Measurements from ENCODE around the gene EIF3D. TPM values are rescaled to one million over a fixed set of nuclear protein-coding genes. Genes with fewer than 3 reads are reported as not detected.

The EIF3D gene
- total RNA-seq, 1 donor from 2014 or later = 67.1 TPM

GRCh38 chr22:36512333-36512732 lies 16.6 kb downstream of the EIF3D start:
- DNase-seq (ENCODE audit: missing footprints) (no peak), ATAC-seq (no peak)
- intact Hi-C loops (cut with DNase I) = no loop called here

GRCh38 chr22:36510966-36511881 lies 17.7 kb downstream of the EIF3D start:
- intact Hi-C loops (cut with DNase I) = no loop called here
- DNase-seq (ENCODE audit: missing footprints) (peak; percentile 17), ATAC-seq (no peak)

GRCh38 chr22:36510384-36510783 lies 18.6 kb downstream of the EIF3D start:
- ATAC-seq (no peak), DNase-seq (ENCODE audit: missing footprints) (no peak)
- intact Hi-C loops (cut with DNase I) = no loop called here

- DNase-seq (ENCODE audit: missing footprints) (no peak), ATAC-seq (no peak)
- intact Hi-C loops (cut with DNase I) = no loop called here
Observed at GRCh38 chr22:36507518-36508010, 21.4 kb downstream of the EIF3D start.

- peak; percentile 90 for ATAC-seq
- intact Hi-C loops (cut with DNase I) = no loop called here
- DNase-seq (ENCODE audit: missing footprints) = peak; percentile 95
Observed at GRCh38 chr22:36506637-36507517, 22.1 kb downstream of the EIF3D start, which contains the start of gene FOXRED2. TSS of gene FOXRED2 (minus strand) at chr22:36507040. CDS start at chr22:36506422, 618 bp downstream.

- ATAC-seq (peak; percentile 4), DNase-seq (ENCODE audit: missing footprints) (no peak)
- intact Hi-C loops (cut with DNase I) = no loop called here
Observed at GRCh38 chr22:36505998-36506635, 22.8 kb downstream of the EIF3D start.

- intact Hi-C loops (cut with DNase I) = no loop called here
- no peak for ATAC-seq
- peak; percentile 34 for DNase-seq (ENCODE audit: missing footprints)
Observed at GRCh38 chr22:36497910-36498665, 30.9 kb downstream of the EIF3D start.

GRCh38 chr22:36493690-36494110 lies 35.3 kb downstream of the EIF3D start:
- ATAC-seq (peak; percentile 80), DNase-seq (ENCODE audit: missing footprints) (peak; percentile 73)
- intact Hi-C loops (cut with DNase I) = no loop called here

GRCh38 chr22:36492109-36492508 lies 36.9 kb downstream of the EIF3D start:
- ATAC-seq (no peak), DNase-seq (ENCODE audit: missing footprints) (peak; percentile 9)
- intact Hi-C loops (cut with DNase I) = no loop called here

GRCh38 chr22:36491155-36491554 lies 37.8 kb downstream of the EIF3D start:
- ATAC-seq (no peak), DNase-seq (ENCODE audit: missing footprints) (peak; percentile 1)
- intact Hi-C loops (cut with DNase I) = no loop called here

- DNase-seq (ENCODE audit: missing footprints) (peak; percentile 15), ATAC-seq (no peak)
- intact Hi-C loops (cut with DNase I) = loop anchor here (2.0 to 5.0 kb wide), 2 partner anchors 292 to 340 kb away; no protein-coding TSS in a partner anchor
Observed at GRCh38 chr22:36486619-36487384, 42.2 kb downstream of the EIF3D start.

GRCh38 chr22:36481393-36482168 lies 47.4 kb downstream of the EIF3D start, which contains the start of gene TXN2:
TSS of gene TXN2 (minus strand) at chr22:36481640. CDS start at chr22:36480837, 803 bp downstream.
- DNase-seq (ENCODE audit: missing footprints) (peak; percentile 98), ATAC-seq (peak; percentile 97)
- intact Hi-C loops (cut with DNase I) = no loop called here

- intact Hi-C loops (cut with DNase I) = no loop called here
- DNase-seq (ENCODE audit: missing footprints) (no peak), ATAC-seq (no peak)
Observed at GRCh38 chr22:36480941-36481392, 48.0 kb downstream of the EIF3D start.

- intact Hi-C loops (cut with DNase I) = no loop called here
- no peak for ATAC-seq
Observed at GRCh38 chr22:36478966-36479365, 50.0 kb downstream of the EIF3D start.

GRCh38 chr22:36475341-36475740 lies 53.6 kb downstream of the EIF3D start:
- intact Hi-C loops (cut with DNase I) = no loop called here
- no peak for ATAC-seq
- no peak for DNase-seq (ENCODE audit: missing footprints)

More at GRCh38 chr22:36478966-36479365, 50.0 kb downstream of the EIF3D start:
- peak; percentile 6 for DNase-seq (ENCODE audit: missing footprints)

GRCh38 chr22:36472689-36473088 lies 56.3 kb downstream of the EIF3D start:
- ATAC-seq (no peak), DNase-seq (ENCODE audit: missing footprints) (no peak)
- intact Hi-C loops (cut with DNase I) = loop anchor here (5.0 kb wide), 1 partner anchor 55 kb away; no protein-coding TSS in a partner anchor
